Fibroblast of skin of right biceps (primary cell): ENCODE data around the gene CCDC34.

Source experiments
- DNase-seq: peaks from one replicate; pipeline ENCODE4 v3.0.0-alpha.2; 2013

CCDC34 gene, protein sequence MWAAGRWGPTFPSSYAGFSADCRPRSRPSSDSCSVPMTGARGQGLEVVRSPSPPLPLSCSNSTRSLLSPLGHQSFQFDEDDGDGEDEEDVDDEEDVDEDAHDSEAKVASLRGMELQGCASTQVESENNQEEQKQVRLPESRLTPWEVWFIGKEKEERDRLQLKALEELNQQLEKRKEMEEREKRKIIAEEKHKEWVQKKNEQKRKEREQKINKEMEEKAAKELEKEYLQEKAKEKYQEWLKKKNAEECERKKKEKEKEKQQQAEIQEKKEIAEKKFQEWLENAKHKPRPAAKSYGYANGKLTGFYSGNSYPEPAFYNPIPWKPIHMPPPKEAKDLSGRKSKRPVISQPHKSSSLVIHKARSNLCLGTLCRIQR

DNA sequence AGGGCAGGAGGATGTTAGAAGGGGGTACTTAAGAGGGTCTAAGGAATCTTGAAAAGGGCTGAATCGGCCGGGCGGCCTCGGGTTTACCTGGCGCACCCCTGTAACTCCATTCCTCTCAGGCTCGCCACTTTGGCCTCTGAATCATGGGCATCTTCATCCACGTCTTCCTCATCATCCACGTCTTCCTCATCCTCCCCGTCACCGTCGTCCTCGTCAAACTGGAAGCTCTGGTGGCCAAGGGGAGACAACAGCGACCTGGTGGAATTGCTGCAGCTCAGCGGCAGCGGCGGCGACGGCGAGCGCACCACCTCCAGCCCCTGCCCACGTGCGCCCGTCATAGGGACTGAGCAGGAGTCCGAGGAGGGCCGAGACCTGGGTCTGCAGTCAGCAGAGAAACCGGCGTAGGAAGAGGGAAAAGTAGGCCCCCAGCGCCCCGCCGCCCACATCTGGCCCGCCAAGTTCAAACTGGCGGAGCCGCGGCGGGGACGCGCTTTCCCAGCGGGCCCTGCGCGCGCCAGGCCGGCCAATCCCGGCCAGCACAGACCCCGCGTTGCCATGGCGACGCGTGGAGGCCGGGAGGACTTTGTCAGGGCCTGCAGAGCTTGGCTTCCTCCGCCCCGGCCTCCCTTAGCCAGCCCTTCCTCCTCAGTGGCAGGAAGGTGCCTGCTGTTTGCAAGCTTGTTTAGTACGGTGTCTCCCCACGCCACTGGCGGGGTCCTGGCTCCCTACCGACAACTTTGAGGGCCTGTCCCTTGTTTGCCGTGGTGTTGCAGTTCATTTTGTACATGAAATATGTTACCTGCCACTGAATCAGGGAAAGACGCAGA is at the start of gene CCDC34:
Gene CCDC34 (minus strand): TSS at position 467 of the 827 bp plus-strand sequence. CDS start 21 bp downstream, at position 446.
- DNase-seq: peak; percentile 95

DNA sequence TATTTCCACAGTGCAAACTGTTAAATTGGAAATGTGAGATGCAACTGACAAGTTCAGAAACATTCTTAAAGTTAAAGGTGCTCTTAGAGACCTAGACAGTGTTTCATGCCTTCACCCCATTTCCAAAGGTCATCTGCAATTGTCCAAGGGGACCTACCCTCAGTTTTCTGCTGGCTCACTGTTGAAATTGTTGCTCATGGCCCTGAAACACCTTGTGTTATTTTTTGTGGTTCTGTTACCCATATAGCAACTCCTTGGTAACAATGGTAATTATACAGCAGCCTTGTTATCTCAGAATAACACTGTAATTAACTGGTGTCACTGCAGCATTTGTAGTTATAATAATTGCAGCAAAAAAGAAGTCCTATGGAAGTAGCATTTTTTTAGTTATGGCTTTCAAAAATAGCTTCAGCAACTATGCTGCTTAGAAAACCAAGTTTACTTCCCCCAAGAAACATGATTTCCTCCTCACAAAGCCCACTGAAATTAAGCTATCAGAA is 49.2 kb upstream of the CCDC34 start:
- DNase-seq: no peak

DNA sequence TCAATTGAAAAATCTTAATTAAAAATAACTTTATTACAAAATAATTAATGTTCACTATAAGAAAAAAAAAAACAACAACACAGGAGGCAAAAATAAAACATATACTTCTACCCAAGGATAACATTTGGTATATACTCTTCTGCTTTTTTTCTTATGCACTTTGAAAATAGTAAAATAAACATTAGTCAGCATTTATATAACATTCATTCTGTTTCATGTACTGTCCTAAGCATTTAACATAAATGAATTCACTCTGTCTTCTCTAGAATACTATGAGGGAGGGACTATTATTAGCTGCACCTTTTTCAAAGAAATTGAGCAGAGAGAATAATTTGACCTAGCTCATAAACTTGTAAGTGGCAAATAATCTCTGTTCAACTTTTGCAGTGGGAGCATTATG is 48.3 kb upstream of the CCDC34 start:
- DNase-seq: no peak

DNA sequence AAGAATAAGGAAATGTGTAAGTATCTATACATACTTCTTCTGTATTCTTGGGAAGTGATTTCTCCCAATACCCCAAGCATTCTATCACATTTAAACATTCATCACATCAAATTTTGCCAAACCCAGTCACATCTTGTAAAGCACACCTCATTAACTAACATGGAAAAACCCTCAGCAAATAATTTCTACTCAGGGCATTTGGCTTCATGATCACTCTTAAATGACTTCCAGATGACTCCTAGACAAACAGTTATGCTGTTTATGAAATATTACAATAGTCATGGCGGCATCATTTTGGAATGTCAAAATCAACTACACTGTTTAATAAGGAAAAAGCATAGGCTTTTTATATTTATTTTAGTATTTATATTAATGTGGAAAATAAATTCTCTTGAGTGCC is 47.3 kb upstream of the CCDC34 start:
- peak; percentile 41 for DNase-seq

DNA sequence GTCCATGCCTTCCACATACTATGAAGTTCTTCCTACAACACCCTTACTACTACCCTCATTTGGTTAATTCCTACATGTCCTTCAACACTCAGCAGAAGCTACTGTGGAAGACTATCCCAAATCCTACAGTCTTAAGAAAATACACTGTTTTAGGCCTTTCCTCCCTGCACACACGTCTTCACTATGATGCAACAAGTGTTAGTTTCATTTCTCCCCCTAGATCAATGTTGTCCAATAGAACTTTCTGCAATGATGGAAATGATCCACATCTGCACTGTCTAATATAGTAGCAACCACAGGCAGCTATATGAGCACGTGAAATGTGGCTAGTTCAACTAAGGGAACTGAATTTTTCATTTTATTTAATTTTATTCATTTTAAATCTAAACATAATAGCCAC is 46.7 kb upstream of the CCDC34 start:
- DNase-seq: no peak

DNA sequence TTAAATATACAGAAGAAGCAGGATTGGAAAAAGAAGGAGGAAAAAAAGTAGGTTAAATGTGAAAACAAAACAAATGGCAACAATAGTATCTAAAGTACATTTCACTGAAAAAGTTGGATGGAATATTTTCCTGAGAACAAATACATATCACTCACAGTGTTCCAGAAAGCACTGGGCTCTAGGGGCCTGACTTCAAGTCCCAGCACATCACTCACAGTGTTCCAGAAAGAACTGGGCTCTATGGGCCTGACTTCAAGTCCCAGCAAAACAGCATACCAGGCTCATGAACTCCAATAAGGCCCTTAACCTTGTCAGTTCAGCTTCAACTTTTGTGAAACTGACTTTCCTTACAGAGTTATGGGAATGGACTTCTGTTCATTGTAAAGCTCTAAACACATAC is 46.0 kb upstream of the CCDC34 start:
- no peak for DNase-seq

DNA sequence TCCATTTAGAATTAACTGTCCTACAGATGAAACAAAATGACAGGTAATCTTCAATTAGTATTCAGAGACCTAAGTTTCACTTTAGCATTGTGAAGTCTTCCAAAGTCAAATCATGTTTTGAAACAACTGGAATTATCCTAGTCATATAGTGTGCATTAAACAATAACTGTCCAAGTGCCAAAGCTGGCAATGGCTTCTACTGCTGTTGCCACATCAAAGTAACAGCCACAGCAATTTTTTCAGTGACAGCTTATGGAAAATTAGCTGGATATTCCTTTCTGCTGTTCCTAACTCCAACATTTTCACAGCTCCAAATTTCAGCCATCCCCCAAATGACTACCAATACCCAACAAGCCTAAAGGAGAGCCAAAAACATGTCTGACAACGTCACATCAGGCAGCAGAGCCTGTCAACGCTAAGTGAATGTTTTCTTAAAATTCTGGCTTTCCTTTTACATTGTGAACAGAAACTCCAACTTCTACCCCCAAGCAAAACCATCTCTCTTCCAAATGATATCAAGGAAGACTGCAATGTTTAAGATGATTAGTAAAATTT is 45.3 kb upstream of the CCDC34 start:
- DNase-seq: no peak

DNA sequence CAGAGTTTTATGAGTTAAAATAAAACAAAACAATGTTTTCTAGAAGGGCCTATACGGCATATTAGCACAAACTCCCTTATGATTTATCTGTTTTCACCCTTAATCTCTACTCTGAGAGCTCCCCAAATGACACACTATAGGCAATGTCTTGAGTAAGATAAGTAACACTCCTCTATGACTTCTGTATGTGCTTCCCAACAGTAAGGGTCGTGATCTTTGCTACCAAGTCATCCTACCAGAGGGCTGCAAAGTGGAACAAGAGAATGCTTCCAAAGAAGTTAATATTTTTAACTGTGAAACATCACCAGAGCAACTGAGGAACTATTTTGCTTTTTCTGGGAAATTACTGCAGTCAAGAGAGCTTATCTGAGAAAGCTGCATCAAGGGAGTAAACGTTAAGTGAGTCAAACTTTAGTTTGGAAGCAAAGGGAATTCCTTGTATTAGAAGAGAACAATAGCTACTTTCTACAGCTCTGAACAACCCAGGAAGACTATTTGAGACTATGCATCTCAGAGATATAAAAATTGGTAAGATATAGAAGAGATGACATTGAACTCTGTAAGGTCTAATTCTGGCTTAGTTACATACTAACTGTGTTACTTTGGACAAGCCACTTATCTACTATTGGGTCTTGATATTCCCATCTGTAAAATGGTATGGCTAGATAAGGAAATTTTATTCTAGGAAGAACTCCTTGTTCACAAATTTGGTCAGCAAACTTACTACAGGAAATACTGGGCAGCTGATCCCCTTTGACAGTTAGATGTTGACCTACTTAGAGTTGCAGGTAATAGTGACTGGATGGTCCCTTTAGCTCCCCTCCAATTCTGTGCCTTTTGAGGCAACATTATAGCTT is 43.7 kb upstream of the CCDC34 start:
- no peak for DNase-seq

DNA sequence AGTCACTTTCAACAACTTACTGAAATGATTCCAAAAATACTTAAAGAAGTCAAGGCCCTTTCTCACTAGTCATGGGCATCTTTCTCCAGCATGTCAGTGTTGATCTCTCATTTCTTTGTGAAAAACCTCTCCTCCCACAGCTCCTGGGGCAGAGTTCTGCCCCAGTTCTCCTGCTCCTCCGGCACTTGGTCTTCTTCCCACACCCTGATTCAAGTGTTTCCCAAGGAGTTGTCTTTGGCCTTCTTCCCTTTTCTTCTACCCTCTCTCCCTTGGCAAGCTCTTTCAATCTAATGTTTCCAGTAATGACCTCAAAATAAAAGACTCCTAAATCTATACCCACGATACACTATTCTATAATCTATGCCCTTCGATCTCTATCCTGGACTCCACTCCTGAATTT is 42.1 kb upstream of the CCDC34 start:
- DNase-seq: no peak

DNA sequence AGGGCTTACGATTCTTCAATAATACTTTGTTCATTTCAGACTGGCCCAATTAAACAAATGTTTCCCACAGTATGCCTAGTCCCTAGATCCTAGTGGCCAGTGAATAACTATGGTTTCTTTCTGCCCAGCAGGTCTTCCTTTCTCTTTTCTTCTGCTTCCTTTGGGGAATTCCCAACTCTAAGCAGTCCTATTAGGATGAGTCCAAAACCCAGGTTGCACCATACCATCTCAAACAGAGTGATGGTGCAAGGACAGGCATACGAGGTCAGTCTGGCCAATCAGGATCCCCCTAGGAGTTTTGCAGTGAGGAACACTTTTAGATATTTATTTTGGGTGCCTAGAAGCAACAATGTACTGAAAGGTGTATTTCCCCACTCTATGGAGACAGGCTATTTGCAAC is 41.4 kb upstream of the CCDC34 start:
- DNase-seq: no peak

DNA sequence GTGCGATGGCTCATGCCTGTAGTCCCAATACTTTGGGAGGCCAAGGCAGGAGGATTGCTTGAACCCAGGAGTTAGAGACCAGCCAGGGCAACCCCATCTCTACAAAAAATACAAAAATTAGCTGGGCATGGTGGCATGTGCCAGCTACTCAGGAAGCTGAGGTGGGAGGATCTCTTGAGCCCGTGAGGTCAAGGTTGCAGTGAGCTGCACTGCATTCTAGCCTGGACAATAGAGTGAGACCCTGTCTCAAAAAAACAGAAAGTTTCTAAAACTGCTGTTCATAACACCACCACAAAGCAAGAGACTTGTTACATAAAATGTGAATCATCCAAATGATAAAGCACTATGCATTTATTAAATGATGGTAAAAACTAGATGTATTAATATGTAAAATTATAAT is 40.2 kb upstream of the CCDC34 start:
- no peak for DNase-seq

DNA sequence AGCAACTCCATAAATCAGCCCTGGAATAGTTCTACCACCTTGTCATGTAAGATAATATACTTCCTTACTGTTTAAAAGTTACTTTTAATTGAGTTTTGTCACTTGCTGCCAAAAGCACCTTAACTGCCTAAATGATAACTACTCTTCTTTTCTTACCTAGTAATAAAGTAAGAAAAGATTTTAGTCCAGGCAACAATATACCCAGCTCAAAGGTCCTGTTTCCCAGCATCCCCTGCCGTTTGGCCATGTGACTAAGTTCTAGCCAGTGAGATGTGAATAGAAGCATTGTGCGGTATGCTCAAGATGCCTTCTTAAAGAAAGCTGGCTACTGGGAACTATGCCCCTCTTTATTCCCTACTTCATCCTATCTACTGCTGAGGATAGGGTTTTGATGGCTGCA is 39.4 kb upstream of the CCDC34 start:
- DNase-seq: no peak

DNA sequence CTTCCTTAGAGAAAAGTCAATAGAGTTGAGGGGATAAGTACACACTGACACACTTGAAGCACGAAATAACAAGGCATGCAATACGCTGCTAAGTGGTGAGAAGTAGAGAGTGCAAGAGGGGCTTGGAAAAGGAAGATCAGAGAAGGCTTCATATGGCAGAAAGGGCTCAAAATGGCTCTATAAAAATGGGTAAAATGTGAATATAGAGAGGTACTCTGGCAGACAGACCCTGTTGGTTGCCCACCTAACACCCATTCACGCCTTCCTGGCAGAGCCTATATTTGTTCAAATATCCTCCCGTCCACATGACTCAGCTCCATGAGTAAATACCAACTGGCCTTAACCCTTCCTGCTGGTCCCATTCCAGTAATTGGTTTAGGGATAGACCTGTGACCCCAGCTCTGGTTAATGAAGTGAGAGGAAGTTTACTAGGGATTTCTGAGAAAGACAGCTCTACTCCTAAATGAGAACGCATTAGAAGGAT is 38.9 kb upstream of the CCDC34 start:
- no peak for DNase-seq

DNA sequence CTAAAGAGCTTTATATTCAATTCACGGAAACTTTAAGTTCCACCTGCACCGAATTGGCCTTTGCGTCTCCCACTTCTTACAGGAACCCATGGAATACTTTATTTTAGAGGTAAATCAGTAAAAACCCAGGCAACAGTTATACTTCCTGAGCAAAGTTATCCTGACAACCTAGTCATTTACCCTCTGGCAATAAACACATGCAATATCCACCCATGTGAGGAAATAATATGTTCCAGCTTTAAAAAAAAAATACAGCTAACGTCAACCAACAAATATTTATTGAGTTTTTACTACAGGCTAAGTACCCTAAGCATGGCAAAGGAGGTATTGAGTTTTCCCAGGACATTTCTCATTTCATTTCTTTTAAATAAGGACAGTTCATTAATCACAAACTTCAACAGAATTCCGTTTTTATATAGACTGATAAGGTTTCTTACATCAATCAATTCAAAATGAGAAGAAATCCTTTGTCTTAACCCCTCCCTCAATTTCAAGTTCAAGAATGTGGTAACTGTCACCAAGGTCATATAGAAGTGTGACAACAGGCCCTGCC is 38.3 kb upstream of the CCDC34 start:
- no peak for DNase-seq

DNA sequence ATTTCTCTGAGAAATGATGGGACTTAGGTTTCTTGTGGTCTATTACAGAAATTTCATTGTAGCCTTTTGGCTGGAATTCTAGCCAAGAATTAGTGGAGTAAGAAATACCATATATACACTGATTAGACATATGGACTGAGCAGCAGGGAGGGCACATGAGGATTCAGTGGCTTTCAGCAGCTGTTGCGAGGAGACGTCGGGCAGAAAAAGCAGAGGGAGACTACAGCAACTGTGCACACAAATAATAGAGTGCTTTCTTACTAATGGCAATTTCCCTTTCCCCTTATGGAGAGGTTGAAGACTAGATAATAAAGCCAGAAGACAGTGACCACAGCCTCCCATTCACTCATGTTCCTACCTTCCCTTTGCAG is 35.4 kb upstream of the CCDC34 start:
- DNase-seq: no peak

DNA sequence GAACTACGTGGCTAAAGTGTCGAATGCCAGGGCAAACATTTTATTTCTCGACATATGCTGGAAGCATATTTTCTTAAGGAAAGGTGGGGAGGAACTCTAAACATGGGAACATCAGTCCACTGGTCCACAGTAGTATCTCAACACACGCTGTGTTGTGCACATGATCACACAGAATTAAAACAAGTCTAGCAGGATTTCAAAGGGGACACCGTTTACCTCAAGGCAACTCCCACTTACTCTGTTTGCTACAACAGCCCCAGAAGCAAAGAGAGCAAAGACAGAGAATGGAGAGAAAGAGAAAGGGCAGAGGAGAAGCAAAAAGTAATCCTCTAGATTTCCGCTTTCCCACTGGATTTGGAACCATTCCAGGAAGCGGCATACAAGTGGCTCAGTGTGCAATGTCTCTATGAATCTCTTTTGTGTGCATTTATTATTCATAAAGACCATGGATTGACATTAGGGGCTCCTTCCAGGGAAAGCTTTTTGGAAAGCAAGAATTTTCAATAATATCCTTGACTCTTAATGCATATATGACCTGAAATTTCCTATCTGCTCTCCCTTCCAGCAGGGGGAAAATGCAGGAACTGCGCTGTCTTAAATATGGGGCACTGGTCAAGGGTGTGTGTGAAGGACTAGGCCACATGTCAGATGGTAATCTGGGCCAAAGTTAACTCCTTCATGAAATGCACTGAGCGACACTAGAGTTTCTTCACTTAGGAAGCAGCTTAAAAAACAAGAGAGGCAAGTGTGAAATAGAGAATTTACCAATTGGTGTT is 34.8 kb upstream of the CCDC34 start:
- no peak for DNase-seq

DNA sequence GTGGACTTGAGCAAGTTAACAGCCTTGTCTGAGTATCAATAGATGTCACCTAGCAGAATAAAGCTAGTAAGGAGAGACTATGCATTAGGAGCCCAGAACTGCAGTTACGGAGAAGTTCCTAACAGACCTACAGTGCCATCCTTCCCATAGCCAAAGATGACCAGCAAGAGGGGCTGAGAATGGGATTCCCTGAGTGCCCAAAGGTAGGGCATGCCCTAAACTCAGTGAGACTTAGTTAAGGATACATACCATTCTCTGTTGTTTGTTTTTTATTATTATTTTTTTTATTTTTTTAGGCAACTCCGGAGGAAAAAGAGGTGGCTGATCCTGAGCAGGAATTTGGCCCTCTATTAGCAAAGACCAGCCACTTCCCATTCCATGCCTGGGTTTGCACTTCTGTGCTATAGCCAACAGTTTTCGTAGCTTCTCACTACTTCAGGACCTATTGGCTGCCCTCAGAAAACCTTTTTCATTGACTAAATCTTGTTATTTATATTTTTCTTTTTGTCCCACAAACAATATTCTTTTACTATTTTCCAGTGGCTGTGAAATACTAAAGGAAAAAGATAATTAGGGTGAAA is 33.3 kb upstream of the CCDC34 start:
- no peak for DNase-seq

DNA sequence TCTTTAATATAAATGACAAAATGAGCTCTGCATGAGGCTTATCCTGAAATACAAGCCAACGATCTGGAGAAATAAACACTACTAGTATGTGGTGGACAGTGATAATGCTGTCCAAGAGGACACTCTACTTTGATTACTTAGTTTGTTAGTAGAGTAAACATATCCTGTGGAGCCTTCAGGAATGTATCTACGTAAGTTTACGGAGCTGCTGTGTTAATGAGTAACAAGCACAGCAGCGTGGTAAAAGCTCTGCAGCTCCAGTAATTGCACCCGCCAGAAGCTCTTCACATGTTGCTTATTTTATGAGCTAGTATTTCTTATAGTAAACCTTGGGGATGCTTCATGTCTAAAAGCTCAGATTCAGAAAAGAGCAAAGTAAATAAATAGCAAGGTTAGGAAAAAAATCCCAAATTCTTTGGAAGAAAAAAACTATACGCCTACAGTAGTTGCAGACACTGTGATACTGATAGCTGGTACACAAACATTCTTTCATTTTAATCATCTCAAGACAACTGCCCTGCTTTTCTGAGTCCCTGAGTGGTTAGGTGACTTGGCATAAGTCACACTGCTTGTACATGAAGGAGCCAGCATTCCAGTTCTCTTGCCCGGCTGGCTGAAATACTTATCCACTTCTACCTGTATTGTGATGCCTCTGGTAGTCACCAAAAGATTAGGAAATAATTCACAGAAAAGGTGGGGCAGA is 32.7 kb upstream of the CCDC34 start:
- DNase-seq: no peak

DNA sequence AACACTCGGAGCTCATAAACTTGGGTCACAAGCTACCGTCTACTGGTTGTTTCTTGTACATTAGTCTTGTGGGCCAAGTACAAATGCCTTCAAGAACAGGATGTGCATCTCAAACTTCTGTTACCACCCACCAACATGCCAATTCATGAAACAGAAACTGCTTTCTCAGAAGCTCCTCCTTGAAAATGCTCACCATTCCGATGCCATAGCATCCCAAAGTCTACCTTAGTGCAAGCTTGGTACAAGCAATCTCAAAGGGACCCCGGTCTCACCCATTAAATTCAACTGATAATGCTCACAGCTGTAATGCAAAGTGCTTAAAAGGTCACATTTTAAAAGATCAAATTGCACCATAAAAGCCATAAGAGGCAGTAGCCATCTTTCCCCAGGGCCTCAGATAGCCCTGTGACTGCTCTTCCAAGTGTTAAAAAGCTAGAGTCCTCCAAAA is 31.8 kb upstream of the CCDC34 start:
- DNase-seq: no peak
